Measurements from ENCODE around the gene ZNF462. TPM values are rescaled to one million over a fixed set of nuclear protein-coding genes. Genes with fewer than 3 reads are reported as not detected.

ZNF462 gene
- total RNA-seq, 1 experiment from 2014 or later: 121 TPM

DNA sequence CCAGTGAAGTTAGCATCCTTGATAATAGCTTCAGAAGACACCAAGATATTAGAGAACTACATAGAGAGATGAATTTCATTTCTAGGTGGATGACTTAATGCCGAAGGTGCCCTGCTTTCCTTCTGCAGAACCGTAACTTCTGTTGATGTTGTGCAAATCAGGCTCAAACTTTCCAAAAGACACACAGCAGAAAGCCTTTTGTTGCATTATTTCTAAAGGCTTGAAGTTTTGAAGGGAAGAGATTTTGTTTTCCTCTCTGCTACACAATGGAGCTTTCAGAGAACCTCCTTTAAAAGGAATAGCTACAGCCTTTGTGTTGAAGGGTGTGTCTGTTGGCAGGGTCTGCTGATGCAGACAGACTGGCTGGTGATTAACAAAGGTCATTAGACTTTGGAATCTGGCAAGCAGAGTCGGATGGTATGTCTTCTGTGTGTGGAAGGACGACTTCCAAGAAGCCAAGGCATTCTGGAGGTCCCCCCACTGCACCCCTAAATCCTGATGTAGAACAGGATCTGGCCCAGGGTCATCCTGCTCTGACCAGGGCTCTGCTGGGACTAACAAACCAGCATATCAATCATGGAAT lies 57.8 kb downstream of the ZNF462 start:
- TF ChIP-seq SMAD4 (CRISPR knock-in tag; IDR thresholded peaks at IDR 0.05) (no peak), CREM (CRISPR knock-in tag; IDR thresholded peaks at IDR 0.05) (no peak)
- TF ChIP-seq, protein P1, sequence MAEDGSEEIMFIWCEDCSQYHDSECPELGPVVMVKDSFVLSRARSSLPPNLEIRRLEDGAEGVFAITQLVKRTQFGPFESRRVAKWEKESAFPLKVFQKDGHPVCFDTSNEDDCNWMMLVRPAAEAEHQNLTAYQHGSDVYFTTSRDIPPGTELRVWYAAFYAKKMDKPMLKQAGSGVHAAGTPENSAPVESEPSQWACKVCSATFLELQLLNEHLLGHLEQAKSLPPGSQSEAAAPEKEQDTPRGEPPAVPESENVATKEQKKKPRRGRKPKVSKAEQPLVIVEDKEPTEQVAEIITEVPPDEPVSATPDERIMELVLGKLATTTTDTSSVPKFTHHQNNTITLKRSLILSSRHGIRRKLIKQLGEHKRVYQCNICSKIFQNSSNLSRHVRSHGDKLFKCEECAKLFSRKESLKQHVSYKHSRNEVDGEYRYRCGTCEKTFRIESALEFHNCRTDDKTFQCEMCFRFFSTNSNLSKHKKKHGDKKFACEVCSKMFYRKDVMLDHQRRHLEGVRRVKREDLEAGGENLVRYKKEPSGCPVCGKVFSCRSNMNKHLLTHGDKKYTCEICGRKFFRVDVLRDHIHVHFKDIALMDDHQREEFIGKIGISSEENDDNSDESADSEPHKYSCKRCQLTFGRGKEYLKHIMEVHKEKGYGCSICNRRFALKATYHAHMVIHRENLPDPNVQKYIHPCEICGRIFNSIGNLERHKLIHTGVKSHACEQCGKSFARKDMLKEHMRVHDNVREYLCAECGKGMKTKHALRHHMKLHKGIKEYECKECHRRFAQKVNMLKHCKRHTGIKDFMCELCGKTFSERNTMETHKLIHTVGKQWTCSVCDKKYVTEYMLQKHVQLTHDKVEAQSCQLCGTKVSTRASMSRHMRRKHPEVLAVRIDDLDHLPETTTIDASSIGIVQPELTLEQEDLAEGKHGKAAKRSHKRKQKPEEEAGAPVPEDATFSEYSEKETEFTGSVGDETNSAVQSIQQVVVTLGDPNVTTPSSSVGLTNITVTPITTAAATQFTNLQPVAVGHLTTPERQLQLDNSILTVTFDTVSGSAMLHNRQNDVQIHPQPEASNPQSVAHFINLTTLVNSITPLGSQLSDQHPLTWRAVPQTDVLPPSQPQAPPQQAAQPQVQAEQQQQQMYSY (CRISPR knock-in tag; IDR thresholded peaks at IDR 0.05): no peak
- TF ChIP-seq, protein P2, sequence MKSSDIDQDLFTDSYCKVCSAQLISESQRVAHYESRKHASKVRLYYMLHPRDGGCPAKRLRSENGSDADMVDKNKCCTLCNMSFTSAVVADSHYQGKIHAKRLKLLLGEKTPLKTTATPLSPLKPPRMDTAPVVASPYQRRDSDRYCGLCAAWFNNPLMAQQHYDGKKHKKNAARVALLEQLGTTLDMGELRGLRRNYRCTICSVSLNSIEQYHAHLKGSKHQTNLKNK (CRISPR knock-in tag; IDR thresholded peaks at IDR 0.05): no peak
- no peak overlapping the region for H3K4me3 Mint-ChIP-seq
- ChIA-PET POLR2A (interaction anchor here (1.2 kb wide), 1 partner anchor 61 kb away, joined by 5 read pairs; no protein-coding TSS in a partner anchor), CTCF (no interaction called here)
- peak overlapping the region; percentile 79 for H3K27ac Mint-ChIP-seq
- H3K36me3 Mint-ChIP-seq: peaks cover 61% of the 10 kb centered on the region
- peaks cover 53% of the 10 kb centered on the region for H3K4me1 Mint-ChIP-seq
- no peak for DNase-seq (ENCODE audit: low spot score)
- peak; percentile 25 for ATAC-seq
- H3K9me3 Mint-ChIP-seq: peaks cover 5% of the 10 kb centered on the region; the same call in 1 of the 2 replicates
- no peaks in the 10 kb centered on the region for H3K27me3 Mint-ChIP-seq (ENCODE audit: low read depth)

DNA sequence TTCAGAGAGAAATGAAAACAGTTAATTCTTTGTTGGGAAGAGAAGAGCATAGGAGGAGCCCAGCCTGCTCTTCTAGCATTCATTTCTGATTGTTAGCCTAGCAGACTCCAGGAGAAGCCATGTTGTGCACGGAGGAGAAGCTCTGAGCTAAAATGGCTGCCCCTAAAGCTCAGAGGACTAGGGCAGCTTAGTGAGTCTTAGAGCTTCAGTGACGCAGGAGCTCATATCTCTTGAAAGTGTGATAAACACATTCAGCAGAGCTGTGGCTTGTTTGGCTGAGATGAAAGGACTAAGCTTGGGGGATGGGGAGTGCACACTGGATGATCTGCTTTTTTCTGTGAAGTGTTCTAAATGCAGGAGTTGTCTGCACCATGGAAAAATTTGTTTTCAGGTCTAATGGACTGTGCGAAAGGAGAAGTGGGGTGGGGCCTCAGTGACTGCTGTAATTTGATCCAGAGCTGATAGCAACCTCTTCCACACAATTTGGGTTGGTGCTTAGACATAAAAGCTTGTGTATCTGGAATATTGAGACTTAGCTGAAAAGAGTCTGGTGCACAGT lies 58.5 kb downstream of the ZNF462 start:
- no peak for DNase-seq (ENCODE audit: low spot score)
- no peaks in the 10 kb centered on the region for H3K27me3 Mint-ChIP-seq (ENCODE audit: low read depth)
- peak; percentile 61 for ATAC-seq
- no peak for TF ChIP-seq FOXK1 (CRISPR knock-in tag; IDR thresholded peaks at IDR 0.05)
- ChIA-PET CTCF (no interaction called here), POLR2A (interaction anchor here (0.7 to 1.2 kb wide), 2 partner anchors 30 to 62 kb away, joined by 3 to 5 read pairs; no protein-coding TSS in a partner anchor)
- peak overlapping the region; percentile 79 for H3K27ac Mint-ChIP-seq
- H3K4me1 Mint-ChIP-seq: peaks cover 46% of the 10 kb centered on the region
- H3K4me3 Mint-ChIP-seq: no peak overlapping the region
- peaks cover 7% of the 10 kb centered on the region; the same call in 1 of the 2 replicates for H3K9me3 Mint-ChIP-seq
- peaks cover 67% of the 10 kb centered on the region for H3K36me3 Mint-ChIP-seq

DNA sequence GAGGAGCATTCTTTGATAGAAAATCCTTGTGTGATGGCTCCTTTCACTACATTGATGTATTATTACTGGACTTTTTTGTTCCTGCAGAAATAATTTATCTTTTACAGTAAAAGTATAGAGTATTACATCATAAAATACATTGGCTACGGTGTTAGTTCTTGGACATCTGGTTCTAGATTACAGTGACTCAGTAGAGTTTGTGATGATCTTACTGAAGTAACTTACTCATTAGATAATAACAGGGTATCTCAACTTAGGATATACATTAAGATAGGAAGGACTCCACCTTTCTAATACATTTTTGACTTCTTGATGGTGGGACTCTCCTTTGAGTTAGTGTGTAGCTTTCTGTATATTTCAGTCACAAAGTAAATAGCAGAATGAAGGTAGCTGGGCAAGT lies 59.1 kb downstream of the ZNF462 start:
- CTCF ChIA-PET: interaction anchor here (0.9 kb wide), 1 partner anchor 34 kb away, joined by 3 read pairs; no protein-coding TSS in a partner anchor

DNA sequence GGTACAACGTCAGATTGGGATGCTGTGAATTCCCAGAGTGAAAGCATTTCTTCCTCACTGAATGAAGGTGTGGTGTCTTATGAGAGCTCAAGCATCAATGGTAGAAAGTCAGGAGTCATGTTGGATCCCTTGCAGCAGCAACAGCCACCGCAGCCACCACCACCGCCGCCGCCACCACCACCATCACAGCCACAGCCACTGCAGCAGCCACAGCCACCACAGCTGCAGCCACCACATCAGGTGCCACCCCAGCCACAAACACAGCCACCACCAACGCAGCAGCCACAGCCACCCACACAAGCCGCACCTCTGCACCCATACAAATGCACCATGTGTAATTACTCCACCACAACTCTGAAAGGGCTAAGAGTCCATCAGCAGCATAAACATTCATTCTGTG lies 62.4 kb downstream of the ZNF462 start:
- Mint-ChIP-seq H3K9me3 (peaks cover 3% of the 10 kb centered on the region; the same call in 1 of the 2 replicates), H3K27me3 (ENCODE audit: low read depth) (no peaks in the 10 kb centered on the region), H3K4me3 (no peak overlapping the region), H3K36me3 (peaks cover 79% of the 10 kb centered on the region), H3K27ac (no peak overlapping the region), H3K4me1 (peaks cover 21% of the 10 kb centered on the region)
- ATAC-seq (no peak), DNase-seq (ENCODE audit: low spot score) (no peak)
- CTCF ChIA-PET: no interaction called here
- no peak for TF ChIP-seq RELA (CRISPR knock-in tag; IDR thresholded peaks at IDR 0.05; ENCODE audit: borderline replicate concordance)
- TF ChIP-seq, protein P3, sequence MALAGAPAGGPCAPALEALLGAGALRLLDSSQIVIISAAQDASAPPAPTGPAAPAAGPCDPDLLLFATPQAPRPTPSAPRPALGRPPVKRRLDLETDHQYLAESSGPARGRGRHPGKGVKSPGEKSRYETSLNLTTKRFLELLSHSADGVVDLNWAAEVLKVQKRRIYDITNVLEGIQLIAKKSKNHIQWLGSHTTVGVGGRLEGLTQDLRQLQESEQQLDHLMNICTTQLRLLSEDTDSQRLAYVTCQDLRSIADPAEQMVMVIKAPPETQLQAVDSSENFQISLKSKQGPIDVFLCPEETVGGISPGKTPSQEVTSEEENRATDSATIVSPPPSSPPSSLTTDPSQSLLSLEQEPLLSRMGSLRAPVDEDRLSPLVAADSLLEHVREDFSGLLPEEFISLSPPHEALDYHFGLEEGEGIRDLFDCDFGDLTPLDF (CRISPR knock-in tag; IDR thresholded peaks at IDR 0.05): no peak
- TF ChIP-seq, protein P4, sequence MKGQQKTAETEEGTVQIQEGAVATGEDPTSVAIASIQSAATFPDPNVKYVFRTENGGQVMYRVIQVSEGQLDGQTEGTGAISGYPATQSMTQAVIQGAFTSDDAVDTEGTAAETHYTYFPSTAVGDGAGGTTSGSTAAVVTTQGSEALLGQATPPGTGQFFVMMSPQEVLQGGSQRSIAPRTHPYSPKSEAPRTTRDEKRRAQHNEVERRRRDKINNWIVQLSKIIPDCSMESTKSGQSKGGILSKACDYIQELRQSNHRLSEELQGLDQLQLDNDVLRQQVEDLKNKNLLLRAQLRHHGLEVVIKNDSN (CRISPR knock-in tag; IDR thresholded peaks at IDR 0.05): no peak
- POLR2A ChIA-PET: no interaction called here

More for the DNA sequence above, 59.1 kb downstream of the ZNF462 start:
- Mint-ChIP-seq H3K27me3 (ENCODE audit: low read depth) (no peaks in the 10 kb centered on the region), H3K36me3 (peaks cover 69% of the 10 kb centered on the region), H3K4me3 (no peak overlapping the region), H3K4me1 (peaks cover 40% of the 10 kb centered on the region), H3K27ac (peak overlapping the region; percentile 79; the same call in 1 of the 2 replicates), H3K9me3 (peaks cover 7% of the 10 kb centered on the region; the same call in 1 of the 2 replicates)
- no peak for ATAC-seq
- no peak for DNase-seq (ENCODE audit: low spot score)
- POLR2A ChIA-PET: interaction anchor here (0.7 to 1.2 kb wide), 2 partner anchors 31 to 62 kb away, joined by 3 to 5 read pairs; no protein-coding TSS in a partner anchor
- TF ChIP-seq PRRX2 (CRISPR knock-in tag; IDR thresholded peaks at IDR 0.05) (no peak), JAZF1 (CRISPR knock-in tag; IDR thresholded peaks at IDR 0.05) (no peak)
- TF ChIP-seq, protein P5, sequence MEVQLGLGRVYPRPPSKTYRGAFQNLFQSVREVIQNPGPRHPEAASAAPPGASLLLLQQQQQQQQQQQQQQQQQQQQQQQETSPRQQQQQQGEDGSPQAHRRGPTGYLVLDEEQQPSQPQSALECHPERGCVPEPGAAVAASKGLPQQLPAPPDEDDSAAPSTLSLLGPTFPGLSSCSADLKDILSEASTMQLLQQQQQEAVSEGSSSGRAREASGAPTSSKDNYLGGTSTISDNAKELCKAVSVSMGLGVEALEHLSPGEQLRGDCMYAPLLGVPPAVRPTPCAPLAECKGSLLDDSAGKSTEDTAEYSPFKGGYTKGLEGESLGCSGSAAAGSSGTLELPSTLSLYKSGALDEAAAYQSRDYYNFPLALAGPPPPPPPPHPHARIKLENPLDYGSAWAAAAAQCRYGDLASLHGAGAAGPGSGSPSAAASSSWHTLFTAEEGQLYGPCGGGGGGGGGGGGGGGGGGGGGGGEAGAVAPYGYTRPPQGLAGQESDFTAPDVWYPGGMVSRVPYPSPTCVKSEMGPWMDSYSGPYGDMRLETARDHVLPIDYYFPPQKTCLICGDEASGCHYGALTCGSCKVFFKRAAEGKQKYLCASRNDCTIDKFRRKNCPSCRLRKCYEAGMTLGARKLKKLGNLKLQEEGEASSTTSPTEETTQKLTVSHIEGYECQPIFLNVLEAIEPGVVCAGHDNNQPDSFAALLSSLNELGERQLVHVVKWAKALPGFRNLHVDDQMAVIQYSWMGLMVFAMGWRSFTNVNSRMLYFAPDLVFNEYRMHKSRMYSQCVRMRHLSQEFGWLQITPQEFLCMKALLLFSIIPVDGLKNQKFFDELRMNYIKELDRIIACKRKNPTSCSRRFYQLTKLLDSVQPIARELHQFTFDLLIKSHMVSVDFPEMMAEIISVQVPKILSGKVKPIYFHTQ (CRISPR knock-in tag; IDR thresholded peaks at IDR 0.05): no peak
